ENCODE measurements around the gene PAK6. TPM values are rescaled to one million over a fixed set of nuclear protein-coding genes. Genes with fewer than 3 reads are reported as not detected.

PAK6 gene
- total RNA-seq = 0.38 TPM
- 1.3 TPM for polyA plus RNA-seq
- long read RNA-seq, donor 1 = 0 reads
- long read RNA-seq, donor 2 = 0 reads
- long read RNA-seq, donor 3 = 0 reads
- long read RNA-seq, donor 4 = 0 reads
- long read RNA-seq, donor 5, partial matches to known transcripts = 0 of 1 reads
- long read RNA-seq, donor 5, other reads (novel, unspliced or antisense) = 0 of 1 reads
- long read RNA-seq, donor 6 = 0 reads
- long read RNA-seq, donor 7 = 0 reads
- long read RNA-seq, donor 8 = 0 reads
- long read RNA-seq, donor 9 = 0 reads
- long read RNA-seq, donor 10, partial matches to known transcripts = 0 of 1 reads
- long read RNA-seq, donor 10, other reads (novel, unspliced or antisense) = 0 of 1 reads

- Histone ChIP-seq H3K27me3 (ENCODE audit: control insufficient read depth in 2 of 2, insufficient read depth in 1 of 2, low read length in 1 of 2) (peaks cover 0 to 31% of the 10 kb centered on the region in 2 donors), H3K36me3 (ENCODE audit: control insufficient read depth in 2 of 2, insufficient read depth in 2 of 2, low read length in 1 of 2) (peaks cover 7 to 8% of the 10 kb centered on the region in 2 donors), H3K4me3 (ENCODE audit: low read length in 2 of 2) (peak within 1 kb of the TSS in 1 of 2 donors; percentile 32), H3K9me3 (ENCODE audit: control insufficient read depth in 2 of 2, insufficient read depth in 1 of 2, low read length in 1 of 2) (no peaks in the 10 kb centered on the region), H3K27ac (ENCODE audit: low read depth in 1 of 2, low read length in 1 of 2) (no peak within 1 kb of the TSS), H3K4me1 (ENCODE audit: control insufficient read depth in 2 of 2, insufficient read depth in 2 of 2, low read length in 2 of 2) (peaks cover 7 to 20% of the 10 kb centered on the region in 2 donors)
- WGBS = 11% methylated on average over 39 of the region's 39 CpGs
- DNase-seq (ENCODE audit: low read depth in 6 of 9, low spot score in 9 of 9) = peak in 2 of 9 donors; percentile 18 to 45
Measured at GRCh38 chr15:40238532-40239403, at the start of gene PAK6. TSS of gene PAK6 (plus strand) at chr15:40239063. CDS start at chr15:40264786, 25,723 bp downstream.

- no peak for DNase-seq (ENCODE audit: low read depth in 6 of 9, low spot score in 9 of 9)
- Histone ChIP-seq H3K4me1 (ENCODE audit: control insufficient read depth in 2 of 2, insufficient read depth in 2 of 2, low read length in 2 of 2) (no peaks in the 10 kb centered on the region), H3K4me3 (ENCODE audit: low read length in 2 of 2) (no peak overlapping the region), H3K9me3 (ENCODE audit: control insufficient read depth in 2 of 2, insufficient read depth in 1 of 2, low read length in 1 of 2) (no peaks in the 10 kb centered on the region), H3K27ac (ENCODE audit: low read depth in 1 of 2, low read length in 1 of 2) (no peak overlapping the region), H3K36me3 (ENCODE audit: control insufficient read depth in 2 of 2, insufficient read depth in 2 of 2, low read length in 1 of 2) (peaks cover 8 to 74% of the 10 kb centered on the region in 2 donors), H3K27me3 (ENCODE audit: control insufficient read depth in 2 of 2, insufficient read depth in 1 of 2, low read length in 1 of 2) (no peaks in the 10 kb centered on the region)
- WGBS = 98% methylated on average over 6 of the region's 6 CpGs
Measured at GRCh38 chr15:40190591-40190990, 48.3 kb upstream of the PAK6 start.

DNA sequence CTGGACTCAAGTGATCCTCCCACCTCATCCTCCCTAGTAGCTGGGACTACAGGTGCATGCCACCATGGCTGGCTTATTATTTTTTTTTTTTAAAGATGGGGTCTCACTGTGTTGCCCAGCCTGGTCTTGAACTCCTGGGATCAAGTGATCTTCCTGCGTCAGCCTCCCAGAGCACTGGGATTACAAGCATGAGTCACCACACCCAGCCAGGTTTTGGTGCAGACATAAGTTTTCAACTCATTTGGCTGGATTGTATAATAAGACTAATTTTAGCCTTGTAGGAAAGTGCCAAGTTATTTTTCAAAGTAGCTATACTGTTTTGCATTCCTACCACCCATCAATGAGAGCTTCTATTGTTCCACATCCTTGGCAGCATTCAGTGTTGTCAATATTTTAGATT, 45.9 kb upstream of the PAK6 start:
- DNase-seq (ENCODE audit: low read depth in 6 of 9, low spot score in 9 of 9) = no peak
- Histone ChIP-seq H3K27me3 (ENCODE audit: control insufficient read depth in 2 of 2, insufficient read depth in 1 of 2, low read length in 1 of 2) (no peaks in the 10 kb centered on the region), H3K9me3 (ENCODE audit: control insufficient read depth in 2 of 2, insufficient read depth in 1 of 2, low read length in 1 of 2) (no peaks in the 10 kb centered on the region), H3K4me3 (ENCODE audit: low read length in 2 of 2) (no peak overlapping the region), H3K4me1 (ENCODE audit: control insufficient read depth in 2 of 2, insufficient read depth in 2 of 2, low read length in 2 of 2) (peaks cover 0 to 3% of the 10 kb centered on the region in 2 donors), H3K36me3 (ENCODE audit: control insufficient read depth in 2 of 2, insufficient read depth in 2 of 2, low read length in 1 of 2) (peaks cover 8 to 69% of the 10 kb centered on the region in 2 donors), H3K27ac (ENCODE audit: low read depth in 1 of 2, low read length in 1 of 2) (no peak overlapping the region)
- WGBS = 98% methylated on average over 1 of the region's 1 CpG

GRCh38 chr15:40197434-40197833, 41.4 kb upstream of the PAK6 start:
- WGBS = 11% methylated on average over 1 of the region's 1 CpG
- peaks cover 0 to 61% of the 10 kb centered on the region in 2 donors for H3K36me3 ChIP-seq (ENCODE audit: control insufficient read depth in 2 of 2, insufficient read depth in 2 of 2, low read length in 1 of 2)
- no peaks in the 10 kb centered on the region for H3K27me3 ChIP-seq (ENCODE audit: control insufficient read depth in 2 of 2, insufficient read depth in 1 of 2, low read length in 1 of 2)

DNA sequence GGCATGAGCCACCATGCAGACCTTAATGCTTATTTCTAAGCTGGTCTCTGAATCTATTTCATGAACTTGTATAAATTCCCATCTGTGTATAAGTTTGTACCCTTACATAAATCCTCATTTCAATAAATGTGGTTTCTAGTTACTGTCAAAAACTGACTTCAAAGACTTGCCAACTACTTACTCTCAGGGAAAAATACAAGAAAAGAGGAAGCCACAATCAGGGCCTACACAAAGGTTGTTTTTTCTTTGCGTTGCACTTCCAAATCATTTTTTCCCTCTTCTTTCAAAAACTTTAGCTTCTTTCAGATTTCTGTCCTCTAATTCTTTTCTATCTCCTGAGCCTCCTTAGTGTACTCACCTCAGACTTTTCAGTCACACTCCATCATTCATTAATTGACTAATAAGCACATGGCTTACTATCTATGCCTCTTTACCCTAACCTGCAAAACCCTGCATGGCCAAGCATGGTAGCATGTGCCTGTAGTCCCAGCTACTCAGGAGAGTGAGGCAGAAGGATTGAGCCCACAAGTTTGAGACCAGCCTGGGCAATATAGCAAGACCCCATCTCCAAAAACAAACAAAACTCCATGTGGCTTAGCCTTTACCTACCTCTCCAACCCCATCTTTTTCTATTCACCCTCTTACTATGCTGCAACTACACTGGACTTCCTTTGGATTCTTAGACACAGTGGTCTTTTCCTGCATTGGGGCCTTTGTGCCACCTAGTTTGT, 40.3 kb upstream of the PAK6 start:
- WGBS = 21% methylated on average over 1 of the region's 1 CpG
- Histone ChIP-seq H3K36me3 (ENCODE audit: control insufficient read depth in 2 of 2, insufficient read depth in 2 of 2, low read length in 1 of 2) (peaks cover 0 to 59% of the 10 kb centered on the region in 2 donors), H3K4me3 (ENCODE audit: low read length in 2 of 2) (no peak overlapping the region), H3K4me1 (ENCODE audit: control insufficient read depth in 2 of 2, insufficient read depth in 2 of 2, low read length in 2 of 2) (peaks cover 0 to 3% of the 10 kb centered on the region in 2 donors), H3K27me3 (ENCODE audit: control insufficient read depth in 2 of 2, insufficient read depth in 1 of 2, low read length in 1 of 2) (no peaks in the 10 kb centered on the region), H3K9me3 (ENCODE audit: control insufficient read depth in 2 of 2, insufficient read depth in 1 of 2, low read length in 1 of 2) (no peaks in the 10 kb centered on the region), H3K27ac (ENCODE audit: low read depth in 1 of 2, low read length in 1 of 2) (no peak overlapping the region)
- peak in 1 of 9 donors; percentile 15 for DNase-seq (ENCODE audit: low read depth in 6 of 9, low spot score in 9 of 9)

More at GRCh38 chr15:40197434-40197833, 41.4 kb upstream of the PAK6 start:
- Histone ChIP-seq H3K9me3 (ENCODE audit: control insufficient read depth in 2 of 2, insufficient read depth in 1 of 2, low read length in 1 of 2) (no peaks in the 10 kb centered on the region), H3K4me1 (ENCODE audit: control insufficient read depth in 2 of 2, insufficient read depth in 2 of 2, low read length in 2 of 2) (peaks cover 0 to 3% of the 10 kb centered on the region in 2 donors), H3K27ac (ENCODE audit: low read depth in 1 of 2, low read length in 1 of 2) (no peak overlapping the region), H3K4me3 (ENCODE audit: low read length in 2 of 2) (no peak overlapping the region)
- DNase-seq (ENCODE audit: low read depth in 6 of 9, low spot score in 9 of 9) = peak in 3 of 9 donors; percentile 4 to 56 (median 18)

- no peak for DNase-seq (ENCODE audit: low read depth in 6 of 9, low spot score in 9 of 9)
- WGBS = 99% methylated on average over 1 of the region's 1 CpG
- Histone ChIP-seq H3K9me3 (ENCODE audit: control insufficient read depth in 2 of 2, insufficient read depth in 1 of 2, low read length in 1 of 2) (no peaks in the 10 kb centered on the region), H3K27ac (ENCODE audit: low read depth in 1 of 2, low read length in 1 of 2) (no peak overlapping the region), H3K27me3 (ENCODE audit: control insufficient read depth in 2 of 2, insufficient read depth in 1 of 2, low read length in 1 of 2) (no peaks in the 10 kb centered on the region), H3K4me1 (ENCODE audit: control insufficient read depth in 2 of 2, insufficient read depth in 2 of 2, low read length in 2 of 2) (no peaks in the 10 kb centered on the region), H3K36me3 (ENCODE audit: control insufficient read depth in 2 of 2, insufficient read depth in 2 of 2, low read length in 1 of 2) (peaks cover 14 to 57% of the 10 kb centered on the region in 2 donors), H3K4me3 (ENCODE audit: low read length in 2 of 2) (no peak overlapping the region)
Measured at GRCh38 chr15:40204100-40204499, 34.8 kb upstream of the PAK6 start.

GRCh38 chr15:40217166-40217824, 21.6 kb upstream of the PAK6 start:
- peak; percentile 23 to 84 (median 70) for DNase-seq (ENCODE audit: low read depth in 6 of 9, low spot score in 9 of 9)
- WGBS = 81% methylated on average over 6 of the region's 6 CpGs

DNA sequence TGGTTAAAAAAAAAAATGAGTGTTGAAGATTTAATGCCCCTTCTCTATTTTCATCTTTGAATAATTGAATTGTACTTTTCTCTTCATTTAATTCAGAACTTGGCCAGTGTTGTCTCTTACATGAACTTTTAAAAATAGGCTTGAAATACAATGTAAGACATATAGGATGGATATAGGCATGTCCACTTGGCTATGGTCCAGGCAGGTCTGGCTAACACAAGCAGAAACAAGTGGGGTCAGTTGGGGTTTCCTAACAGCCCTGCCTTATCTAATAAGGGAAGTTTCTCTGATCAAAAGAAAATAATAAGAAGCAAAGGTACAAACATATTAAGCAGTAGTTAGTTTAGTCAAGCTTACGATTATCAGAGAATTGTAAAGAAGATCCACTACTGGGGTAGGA, 19.1 kb upstream of the PAK6 start:
- Histone ChIP-seq H3K9me3 (ENCODE audit: control insufficient read depth in 2 of 2, insufficient read depth in 1 of 2, low read length in 1 of 2) (no peaks in the 10 kb centered on the region), H3K4me1 (ENCODE audit: control insufficient read depth in 2 of 2, insufficient read depth in 2 of 2, low read length in 2 of 2) (no peaks in the 10 kb centered on the region), H3K4me3 (ENCODE audit: low read length in 2 of 2) (no peak overlapping the region), H3K36me3 (ENCODE audit: control insufficient read depth in 2 of 2, insufficient read depth in 2 of 2, low read length in 1 of 2) (peaks cover 15 to 82% of the 10 kb centered on the region in 2 donors), H3K27ac (ENCODE audit: low read depth in 1 of 2, low read length in 1 of 2) (no peak overlapping the region), H3K27me3 (ENCODE audit: control insufficient read depth in 2 of 2, insufficient read depth in 1 of 2, low read length in 1 of 2) (no peaks in the 10 kb centered on the region)
- 100% methylated on average over 1 of the region's 1 CpG for WGBS
- no peak for DNase-seq (ENCODE audit: low read depth in 6 of 9, low spot score in 9 of 9)

More at GRCh38 chr15:40217166-40217824, 21.6 kb upstream of the PAK6 start:
- H3K36me3 ChIP-seq (ENCODE audit: control insufficient read depth in 2 of 2, insufficient read depth in 2 of 2, low read length in 1 of 2) = peaks cover 19 to 79% of the 10 kb centered on the region in 2 donors
- no peak overlapping the region for H3K4me3 ChIP-seq (ENCODE audit: low read length in 2 of 2)
- no peaks in the 10 kb centered on the region for H3K27me3 ChIP-seq (ENCODE audit: control insufficient read depth in 2 of 2, insufficient read depth in 1 of 2, low read length in 1 of 2)
- H3K27ac ChIP-seq (ENCODE audit: low read depth in 1 of 2, low read length in 1 of 2) = no peak overlapping the region
- H3K9me3 ChIP-seq (ENCODE audit: control insufficient read depth in 2 of 2, insufficient read depth in 1 of 2, low read length in 1 of 2) = no peaks in the 10 kb centered on the region
- no peaks in the 10 kb centered on the region for H3K4me1 ChIP-seq (ENCODE audit: control insufficient read depth in 2 of 2, insufficient read depth in 2 of 2, low read length in 2 of 2)

All from thymus (tissue), 14 donors.